ENCODE measurements around the gene ATN1.
A peak's percentile ranks its signal among the peaks of the same experiment; 100 is the strongest.

ATN1 gene

DNA sequence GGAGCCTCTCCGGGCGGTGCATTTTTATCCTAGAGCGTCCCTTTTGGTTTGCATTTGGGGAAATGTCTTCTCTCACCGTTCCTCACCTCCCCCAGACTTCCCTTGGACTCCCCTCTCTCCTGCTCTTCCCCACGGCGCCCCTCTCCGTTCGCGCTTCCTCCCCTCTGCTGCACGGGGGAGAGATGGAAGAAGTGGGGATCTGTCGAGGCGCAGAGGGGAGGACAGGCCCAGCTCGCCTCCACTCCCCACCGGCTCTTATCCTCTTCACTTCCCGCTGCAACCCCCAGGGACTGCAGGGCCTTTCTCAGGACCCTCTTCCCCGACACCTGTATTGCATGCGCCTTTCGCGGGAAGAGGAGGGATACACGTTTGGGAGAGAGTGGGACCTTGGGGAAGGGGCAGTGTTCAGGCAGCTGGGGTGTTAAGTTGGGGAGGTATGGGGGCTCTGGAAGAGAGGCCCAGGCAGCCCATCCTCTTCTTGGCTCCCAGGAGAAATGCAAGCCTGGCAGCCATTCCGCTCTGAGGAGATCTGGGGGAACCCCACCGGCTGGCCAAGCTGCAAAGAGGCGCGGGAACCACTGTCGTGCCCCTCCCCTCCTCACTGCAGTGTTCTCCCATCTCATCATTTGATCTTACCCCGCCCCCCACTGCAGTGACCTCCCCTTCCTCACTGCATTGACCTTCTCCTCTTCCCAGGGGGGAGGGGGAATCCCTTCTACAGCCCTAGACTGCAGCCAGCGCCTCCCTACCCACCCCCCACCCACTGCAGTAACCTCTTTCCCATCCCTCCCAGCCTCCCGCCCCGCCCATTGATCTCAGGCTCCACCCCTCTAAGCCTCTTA lies 12.6 kb upstream of the ATN1 start (continued):
- no peak for TF ChIP-seq PBX3 (CRISPR knock-in tag; IDR thresholded peaks at IDR 0.05)
- no peak for TF ChIP-seq ZNF488 (tag by site-specific recombination; IDR thresholded peaks at IDR 0.05)
- no peak for TF ChIP-seq ZNF548 (tag by site-specific recombination; IDR thresholded peaks at IDR 0.05)
- no peak for TF ChIP-seq ZFP69B (tag by site-specific recombination; IDR thresholded peaks at IDR 0.05)
- TF ChIP-seq ZNF747 (tag by site-specific recombination; IDR thresholded peaks at IDR 0.05) = no peak
- no peak for TF ChIP-seq SP7 (tag by site-specific recombination; IDR thresholded peaks at IDR 0.05)
- no peak for TF ChIP-seq TRIM28 (IDR thresholded peaks at IDR 0.05; ENCODE audit: borderline replicate concordance, low read length)
- no peak for TF ChIP-seq ZNF560 (tag by site-specific recombination; IDR thresholded peaks at IDR 0.05; ENCODE audit: borderline replicate concordance)
- no peak for TF ChIP-seq OVOL3 (tag by site-specific recombination; IDR thresholded peaks at IDR 0.05)
- no peak for TF ChIP-seq ZNF114 (tag by site-specific recombination; IDR thresholded peaks at IDR 0.05)
- TF ChIP-seq ZNF239 (tag by site-specific recombination; IDR thresholded peaks at IDR 0.05) = no peak
- no peak for TF ChIP-seq ZNF473 (tag by site-specific recombination; IDR thresholded peaks at IDR 0.05)
- no peak for TF ChIP-seq ZNF701 (tag by site-specific recombination; IDR thresholded peaks at IDR 0.05)
- TF ChIP-seq, protein P1, sequence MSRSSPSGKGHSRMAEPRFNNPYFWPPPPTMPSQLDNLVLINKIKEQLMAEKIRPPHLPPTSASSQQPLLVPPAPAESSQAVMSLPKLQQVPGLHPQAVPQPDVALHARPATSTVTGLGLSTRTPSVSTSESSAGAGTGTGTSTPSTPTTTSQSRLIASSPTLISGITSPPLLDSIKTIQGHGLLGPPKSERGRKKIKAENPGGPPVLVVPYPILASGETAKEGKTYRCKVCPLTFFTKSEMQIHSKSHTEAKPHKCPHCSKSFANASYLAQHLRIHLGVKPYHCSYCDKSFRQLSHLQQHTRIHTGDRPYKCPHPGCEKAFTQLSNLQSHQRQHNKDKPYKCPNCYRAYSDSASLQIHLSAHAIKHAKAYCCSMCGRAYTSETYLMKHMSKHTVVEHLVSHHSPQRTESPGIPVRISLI (tag by site-specific recombination; IDR thresholded peaks at IDR 0.05) = no peak
- no peak for TF ChIP-seq ZNF791 (tag by site-specific recombination; IDR thresholded peaks at IDR 0.05)
- no peak; the same call in 1 of the 2 replicates for TF ChIP-seq ZNF335 (tag by site-specific recombination; conservative IDR thresholded peaks at IDR 0.05)
- no peak for TF ChIP-seq ZNF19 (tag by site-specific recombination; IDR thresholded peaks at IDR 0.05; ENCODE audit: low read depth)
- no peak for TF ChIP-seq ZNF670 (tag by site-specific recombination; IDR thresholded peaks at IDR 0.05; ENCODE audit: low read depth)
- peak; percentile 58 for TF ChIP-seq KLF1 (tag by site-specific recombination; IDR thresholded peaks at IDR 0.05)
- no peak for TF ChIP-seq ZNF660 (tag by site-specific recombination; IDR thresholded peaks at IDR 0.05)
- TF ChIP-seq MZF1 (tag by site-specific recombination; IDR thresholded peaks at IDR 0.05; ENCODE audit: borderline replicate concordance) = peak; percentile 76

DNA sequence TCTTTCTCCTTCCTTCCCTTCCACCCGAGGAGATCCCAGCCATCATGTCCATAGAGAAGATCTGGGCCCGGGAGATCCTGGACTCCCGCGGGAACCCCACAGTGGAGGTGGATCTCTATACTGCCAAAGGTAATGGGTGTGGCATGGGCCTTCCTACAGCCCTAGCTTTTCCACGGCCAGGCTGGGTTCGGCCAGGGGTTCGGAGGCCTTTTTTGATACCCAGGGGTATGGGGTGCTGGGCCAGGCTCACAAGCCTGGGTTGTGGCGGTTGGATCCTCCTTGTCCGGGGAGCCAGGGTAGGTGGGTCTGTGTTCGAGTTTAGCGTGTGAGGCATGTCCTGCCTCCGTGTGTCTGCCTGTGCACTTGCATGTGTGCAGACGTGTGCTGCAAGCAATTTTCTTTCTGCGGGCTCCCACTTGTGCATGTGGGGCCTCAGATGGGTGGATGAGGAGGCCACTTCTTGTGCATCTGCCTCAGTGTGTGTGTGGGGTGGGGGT lies 11.9 kb upstream of the ATN1 start:
- peak; percentile 37; the same call in 1 of the 2 replicates for TF ChIP-seq SP3 (tag by site-specific recombination; IDR thresholded peaks at IDR 0.05)
- no peak for TF ChIP-seq ZNF530 (tag by site-specific recombination; IDR thresholded peaks at IDR 0.05; ENCODE audit: low read depth)
- ChIA-PET POLR2A (interaction anchor here (1.0 kb wide), 1 partner anchor 47 kb away, joined by 3 read pairs; no protein-coding TSS in a partner anchor), CTCF (no interaction called here)
- Histone ChIP-seq H3K27ac (ENCODE audit: extremely low read depth, low read depth, low read length) (no peak overlapping the region), H3K9me3 (ENCODE audit: control insufficient read depth, insufficient read depth, low read depth, low read length) (no peaks in the 10 kb centered on the region), H3K36me3 (ENCODE audit: control insufficient read depth in 2 of 2, insufficient read depth in 1 of 2, low read length in 2 of 2) (peaks cover 15 to 39% of the 10 kb centered on the region in 2 experiments; a peak in 2 of 3 replicates), H3K4me3 (ENCODE audit: low read depth, low read length) (no peak overlapping the region), H3K4me1 (ENCODE audit: control insufficient read depth, insufficient read depth, low read length) (peaks cover 7% of the 10 kb centered on the region)
